Activated CD4-positive, alpha-beta T cell treated with anti-CD3 and anti-CD28 coated beads, Interleukin-2, amount 50 U/mL, for 4 hours (primary cell): ENCODE measurements around the gene CXCL13.
"Not testable (repeated sequence)": the region's sequence is repeated elsewhere in the genome, so short reads cannot be mapped to it uniquely, and the experiment has no call there.

Experiments used
- DNase-seq, 2 experiments: peaks; one replicate each; pipeline ENCODE4 v3.0.0-alpha.2; 2020

Gene CXCL13

GRCh38 chr4:77605210-77605902, at the start of gene CXCL13:
Gene CXCL13 (plus strand): TSS chr4:77605820. CDS start chr4:77605866, 46 bp downstream.
- DNase-seq = no peak

- DNase-seq = no peak
Observed at GRCh38 chr4:77560170-77560569, 45.5 kb upstream of the CXCL13 start.

GRCh38 chr4:77561720-77562119, 43.9 kb upstream of the CXCL13 start:
- DNase-seq = not testable (repeated sequence)

- no peak for DNase-seq
Observed at GRCh38 chr4:77564231-77564630, 41.4 kb upstream of the CXCL13 start.

- no peak for DNase-seq
Observed at GRCh38 chr4:77566148-77566547, 39.5 kb upstream of the CXCL13 start.

- no peak for DNase-seq
Observed at GRCh38 chr4:77567549-77567948, 38.1 kb upstream of the CXCL13 start.

GRCh38 chr4:77570508-77571214, 35.0 kb upstream of the CXCL13 start:
- not testable (repeated sequence) for DNase-seq

- no peak for DNase-seq
Observed at GRCh38 chr4:77576351-77576750, 29.3 kb upstream of the CXCL13 start.

GRCh38 chr4:77578145-77578544, 27.5 kb upstream of the CXCL13 start:
- DNase-seq = no peak

- no peak for DNase-seq
Observed at GRCh38 chr4:77579406-77580076, 26.1 kb upstream of the CXCL13 start.

GRCh38 chr4:77581724-77582123, 23.9 kb upstream of the CXCL13 start:
- DNase-seq = no peak

GRCh38 chr4:77582156-77582555, 23.5 kb upstream of the CXCL13 start:
- DNase-seq = no peak

GRCh38 chr4:77582711-77583110, 22.9 kb upstream of the CXCL13 start:
- DNase-seq = no peak

GRCh38 chr4:77586951-77587383, 18.7 kb upstream of the CXCL13 start:
- DNase-seq = peak in 1 of 2 experiments; percentile 9

GRCh38 chr4:77590482-77590881, 15.1 kb upstream of the CXCL13 start:
- no peak for DNase-seq

- DNase-seq = no peak
Observed at GRCh38 chr4:77591532-77591931, 14.1 kb upstream of the CXCL13 start.

GRCh38 chr4:77593101-77593500, 12.5 kb upstream of the CXCL13 start:
- DNase-seq = no peak

GRCh38 chr4:77593993-77594392, 11.6 kb upstream of the CXCL13 start:
- DNase-seq = no peak

- DNase-seq = no peak
Observed at GRCh38 chr4:77595364-77595973, 10.2 kb upstream of the CXCL13 start.

GRCh38 chr4:77599378-77599777, 6.2 kb upstream of the CXCL13 start:
- no peak for DNase-seq

- no peak for DNase-seq
Observed at GRCh38 chr4:77600521-77601451, 4.8 kb upstream of the CXCL13 start.

GRCh38 chr4:77601614-77602187, 3.9 kb upstream of the CXCL13 start:
- DNase-seq = no peak
